GM06990 (cell line): ENCODE measurements around the gene MSMO1.
A peak's percentile ranks its signal among the peaks of the same experiment; 100 is the strongest.

Source experiments
- DNase-seq: peaks from one replicate; pipeline ENCODE4 v3.0.0-alpha.2; 2011; ENCODE audit not compliant: insufficient read length; ENCODE audit errors: extremely low read depth
- H3K27me3 ChIP-seq: replicated peaks from 2 replicates; pipeline ENCODE4 v1.6.0; 2011; ENCODE audit warnings: low read length; ENCODE audit not compliant: control insufficient read depth, insufficient read depth
- H3K36me3 ChIP-seq: 2 replicates; pipeline ENCODE4 v1.5.1; 2011; ENCODE audit warnings: low read length; ENCODE audit not compliant: control insufficient read depth, insufficient read depth
- H3K4me3 ChIP-seq: replicated peaks from 2 replicates; pipeline ENCODE4 v1.5.1; 2011; ENCODE audit warnings: low read depth, mild to moderate bottlenecking, control low read depth, low read length
- CTCF ChIP-seq: IDR thresholded peaks from 2 replicates; pipeline ENCODE4 v1.5.1; 2011; ENCODE audit warnings: low read length, control low read depth, mild to moderate bottlenecking, inconsistent platforms; ENCODE audit not compliant: insufficient read depth, poor library complexity, severe bottlenecking

Gene MSMO1

DNA sequence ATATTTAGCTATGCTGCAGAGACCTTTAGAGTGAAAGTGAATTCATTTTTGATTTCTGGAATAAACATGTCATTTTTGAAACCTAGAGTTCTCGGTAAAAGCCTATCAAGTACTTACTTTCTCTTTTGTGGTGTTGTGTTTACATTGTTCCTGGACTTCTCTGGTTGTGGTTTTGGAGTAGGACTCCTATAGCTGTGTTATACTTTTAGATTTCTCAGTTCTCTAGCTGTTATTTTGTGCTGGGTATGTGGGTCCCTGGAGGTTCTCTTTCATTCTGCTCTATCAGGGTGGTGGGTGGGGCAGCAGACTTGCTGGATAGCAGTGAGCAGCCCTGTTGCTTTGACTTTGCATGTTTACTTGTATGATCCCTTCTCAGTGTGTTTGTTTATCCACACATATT, 25.6 kb upstream of the MSMO1 start:
- H3K4me3 ChIP-seq: peak overlapping the region; percentile 37
- DNase-seq: no peak
- H3K27me3 ChIP-seq: no peaks in the 10 kb centered on the region
- H3K36me3 ChIP-seq: peaks cover 2% of the 10 kb centered on the region
- TF ChIP-seq CTCF: no peak

DNA sequence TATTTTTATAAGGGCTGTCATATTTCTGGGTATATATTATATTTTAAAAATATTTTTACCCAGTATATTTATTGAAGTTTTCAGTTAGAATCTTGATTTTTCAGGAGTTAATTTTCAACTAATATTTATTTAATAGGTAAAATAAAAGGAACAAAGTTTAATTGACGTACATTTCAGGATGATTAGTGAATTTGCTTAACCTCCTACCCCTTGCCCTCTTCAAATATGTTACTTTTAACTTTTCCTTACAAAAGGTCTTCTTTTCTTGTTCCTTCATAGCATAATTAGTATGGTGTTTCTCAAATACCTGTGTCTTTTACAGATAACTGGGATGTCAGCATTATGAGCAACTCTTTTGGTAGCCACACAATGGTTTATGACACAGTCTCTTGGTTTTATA, 24.8 kb upstream of the MSMO1 start:
- TF ChIP-seq CTCF: no peak
- Histone ChIP-seq H3K27me3 (no peaks in the 10 kb centered on the region), H3K36me3 (peaks cover 2% of the 10 kb centered on the region), H3K4me3 (no peak overlapping the region)
- no peak for DNase-seq

GRCh38 chr4:165308166-165308565, 19.3 kb upstream of the MSMO1 start:
- H3K4me3 ChIP-seq: no peak overlapping the region
- DNase-seq: no peak
- no peaks in the 10 kb centered on the region for H3K27me3 ChIP-seq
- TF ChIP-seq CTCF: no peak
- peaks cover 2% of the 10 kb centered on the region for H3K36me3 ChIP-seq

DNA sequence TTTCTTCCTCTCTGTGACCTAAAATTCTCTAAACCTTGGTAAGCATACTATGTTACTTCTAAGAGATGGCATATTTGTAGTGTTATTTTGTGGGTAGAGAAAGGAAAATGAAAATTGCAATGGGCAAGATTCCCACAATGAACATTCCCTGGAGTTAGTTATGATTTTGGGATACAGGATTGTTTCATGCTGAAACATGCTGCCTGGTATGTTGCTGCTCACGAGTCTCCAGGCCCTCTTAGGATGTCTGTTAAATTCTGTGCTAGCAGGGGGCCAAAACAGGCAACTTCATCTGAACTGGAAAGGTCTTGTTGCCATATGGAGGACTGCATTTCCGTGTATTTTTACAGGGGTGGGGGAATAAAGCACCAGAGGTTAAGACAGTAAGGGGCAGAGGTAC, 18.9 kb upstream of the MSMO1 start:
- Histone ChIP-seq H3K36me3 (peaks cover 2% of the 10 kb centered on the region), H3K27me3 (no peaks in the 10 kb centered on the region), H3K4me3 (no peak overlapping the region)
- TF ChIP-seq CTCF: no peak
- DNase-seq: no peak

- H3K4me3 ChIP-seq: no peak overlapping the region
- no peak for TF ChIP-seq CTCF
- no peak for DNase-seq
- H3K36me3 ChIP-seq: peaks cover 2% of the 10 kb centered on the region
- no peaks in the 10 kb centered on the region for H3K27me3 ChIP-seq
Observed at GRCh38 chr4:165309456-165309855, 18.0 kb upstream of the MSMO1 start.

- no peak for DNase-seq
- peaks cover 2% of the 10 kb centered on the region for H3K36me3 ChIP-seq
Observed at GRCh38 chr4:165312506-165312905, 15.0 kb upstream of the MSMO1 start.

More at GRCh38 chr4:165312506-165312905, 15.0 kb upstream of the MSMO1 start:
- TF ChIP-seq CTCF: no peak
- no peak overlapping the region for H3K4me3 ChIP-seq
- H3K27me3 ChIP-seq: no peaks in the 10 kb centered on the region
